Iris pigment epithelial cell (primary cell): ENCODE data around the gene KCNMA1.
"Not testable (repeated sequence)": the region's sequence is repeated elsewhere in the genome, so short reads cannot be mapped to it uniquely, and the experiment has no call there.

ENCODE experiments used
- DNase-seq: peaks from one replicate; pipeline ENCODE4 v3.0.0-alpha.2; 2011; ENCODE audit warnings: low read depth

KCNMA1 gene

DNA sequence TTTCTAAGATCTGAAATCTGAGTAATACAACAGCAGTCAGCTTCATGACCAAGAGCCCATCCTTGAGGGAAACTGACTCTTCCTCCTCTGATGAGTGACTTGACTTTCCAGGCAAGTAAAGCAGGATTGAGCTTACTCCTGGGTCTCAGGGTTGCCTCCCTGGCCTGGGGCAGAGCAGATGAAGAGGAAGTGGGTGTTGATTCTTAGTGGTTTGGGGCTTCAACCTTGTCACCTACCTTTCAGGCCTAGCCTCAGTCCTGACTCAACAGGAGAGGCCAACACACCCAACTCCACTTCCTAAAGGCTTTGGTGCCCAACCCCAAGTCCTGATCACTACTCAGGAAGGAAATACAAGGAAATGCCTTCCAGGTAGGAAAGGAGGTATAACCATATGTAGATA, 54.1 kb downstream of the KCNMA1 start:
- DNase-seq = no peak

DNA sequence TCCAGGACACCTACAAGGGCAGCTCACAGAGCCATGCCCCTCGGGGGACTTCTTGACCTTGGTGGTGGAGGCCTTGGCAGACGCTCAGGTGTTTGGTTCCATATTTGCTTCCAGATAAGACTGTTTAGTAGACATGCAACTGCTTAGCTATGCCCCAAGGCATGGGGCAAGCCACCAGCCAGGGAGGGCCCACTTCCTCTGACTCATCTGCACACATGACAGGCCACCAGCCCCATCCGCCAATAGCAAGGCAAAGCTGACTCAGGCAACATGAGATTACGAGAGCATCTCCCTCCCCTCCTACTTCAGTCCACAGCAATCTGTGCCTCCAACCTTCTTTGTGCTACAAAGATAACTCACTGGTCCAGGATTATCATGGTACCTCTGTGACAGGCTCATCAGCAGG, 54.9 kb downstream of the KCNMA1 start:
- peak; percentile 78 for DNase-seq

DNA sequence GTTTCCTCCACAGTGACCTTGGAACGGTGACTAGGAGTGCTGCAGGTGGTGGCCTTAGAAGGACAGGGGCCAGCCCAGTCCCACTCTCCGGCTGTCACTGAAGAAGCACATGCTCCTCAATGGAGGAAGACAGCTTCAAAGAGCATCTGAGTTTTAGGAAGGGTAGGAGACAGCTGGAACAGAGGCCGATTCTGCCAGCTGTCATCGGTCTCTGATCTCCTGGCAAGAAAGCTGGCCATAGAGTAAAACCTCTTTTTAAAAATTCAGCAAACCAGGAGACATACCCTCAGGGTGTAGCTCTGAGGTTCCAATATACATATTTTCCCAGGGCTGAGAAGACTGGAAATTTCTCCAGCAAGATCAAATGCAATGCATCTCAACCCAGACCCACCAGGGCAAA, 55.9 kb downstream of the KCNMA1 start:
- DNase-seq = no peak

DNA sequence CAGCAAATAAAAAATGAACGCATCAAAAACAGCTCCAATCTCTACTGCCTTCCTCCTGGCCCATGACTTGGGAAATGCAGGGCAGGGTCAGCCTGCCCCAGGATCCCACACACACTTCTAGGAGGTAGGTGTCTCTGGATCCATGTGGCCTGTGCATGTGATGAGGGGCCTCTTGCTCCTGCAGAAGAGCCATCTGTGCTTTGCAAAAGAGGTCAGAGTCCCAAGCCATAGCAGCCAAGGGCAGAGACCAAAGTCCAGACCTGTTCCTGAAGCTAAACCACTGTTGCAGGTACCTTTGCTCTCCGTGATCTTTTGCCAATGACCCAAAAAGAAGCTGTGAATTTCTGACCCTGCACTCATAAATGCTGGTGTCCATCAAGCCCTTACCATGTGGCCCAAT, 57.1 kb downstream of the KCNMA1 start:
- DNase-seq = no peak

DNA sequence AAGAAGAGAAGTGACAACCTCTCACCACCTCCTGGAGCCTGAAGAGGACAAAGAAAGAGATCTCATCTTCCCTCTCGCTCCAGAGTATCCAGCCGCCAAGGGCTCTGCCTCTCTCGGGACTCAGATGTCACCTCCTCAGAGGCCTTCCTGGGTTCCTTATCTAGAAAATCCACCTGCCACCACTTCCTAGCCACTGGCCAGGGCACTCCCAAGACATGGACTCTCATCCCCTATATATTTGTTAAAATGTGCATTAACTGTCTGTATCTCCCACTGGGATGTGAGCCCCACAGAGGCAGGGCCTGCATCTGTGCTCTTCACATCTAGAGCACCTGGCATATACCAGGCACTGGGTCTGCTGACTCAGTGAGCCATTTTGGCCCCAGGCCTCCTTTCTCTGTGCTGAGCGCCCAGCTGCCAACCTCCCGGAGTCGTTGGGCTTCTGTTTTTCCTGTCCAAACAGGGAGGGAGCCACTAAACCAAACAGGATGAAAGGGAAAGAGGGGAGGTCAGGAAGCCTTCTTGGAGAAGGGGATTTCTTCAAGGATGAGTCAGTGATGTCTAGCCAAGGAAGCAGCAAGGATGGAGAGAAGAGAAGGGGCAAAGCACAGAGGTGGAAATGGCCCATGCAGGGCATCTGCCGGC, 58.9 kb downstream of the KCNMA1 start:
- peak; percentile 54 for DNase-seq

DNA sequence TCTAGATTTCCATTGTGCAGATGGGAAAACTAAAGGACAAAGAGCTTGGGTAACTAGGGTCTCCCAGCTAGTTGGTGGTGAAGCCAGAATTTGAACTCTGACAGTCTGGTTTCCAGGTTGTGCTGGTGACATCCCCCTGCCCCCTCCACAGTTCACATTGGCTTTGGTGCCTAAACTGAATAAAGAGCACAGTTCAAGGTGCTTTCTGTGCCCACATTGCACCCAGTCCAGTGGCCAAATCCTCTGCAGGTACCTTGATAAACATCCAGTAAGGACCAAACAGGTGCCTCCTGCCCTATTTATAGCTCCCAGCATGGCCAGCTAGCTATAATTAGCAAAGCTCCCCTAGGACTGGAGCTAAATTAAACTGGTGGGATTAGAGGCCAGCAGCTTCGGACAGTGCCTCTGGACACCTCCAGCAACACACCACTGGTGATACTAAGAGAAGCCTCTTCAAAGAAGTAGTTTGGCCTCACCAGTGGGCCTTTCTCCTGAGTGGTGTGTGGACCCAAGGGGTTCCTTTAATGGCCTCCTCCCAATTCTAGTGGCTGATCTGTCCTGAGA, 59.9 kb downstream of the KCNMA1 start:
- no peak for DNase-seq

DNA sequence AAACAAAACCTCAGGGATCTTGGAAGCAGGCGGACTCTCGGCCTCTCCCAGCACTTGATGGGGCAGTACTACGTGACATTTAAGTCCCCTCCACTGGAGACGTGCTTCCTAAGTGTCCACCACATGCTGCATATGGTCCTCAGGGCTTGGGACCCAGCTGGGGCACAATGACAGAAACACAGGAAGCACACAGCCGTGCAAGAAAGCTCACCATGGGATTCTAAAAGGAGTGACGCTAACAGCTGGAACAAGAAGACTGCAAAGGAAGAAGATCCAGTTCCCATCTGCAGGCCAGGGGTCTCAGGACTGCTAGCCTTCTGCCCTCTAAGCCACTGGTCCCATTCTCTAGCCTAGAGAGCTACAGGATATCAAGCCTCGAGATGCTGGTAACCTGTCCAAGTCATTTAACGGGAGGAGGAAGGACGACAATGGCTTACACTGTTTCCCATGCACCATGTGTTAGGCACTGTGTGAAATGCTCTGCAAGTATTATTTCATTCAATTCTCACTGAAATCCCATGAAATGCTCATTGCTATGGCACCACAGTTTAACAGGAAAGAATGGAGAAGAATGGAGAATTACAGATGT, 61.1 kb downstream of the KCNMA1 start:
- DNase-seq = no peak

DNA sequence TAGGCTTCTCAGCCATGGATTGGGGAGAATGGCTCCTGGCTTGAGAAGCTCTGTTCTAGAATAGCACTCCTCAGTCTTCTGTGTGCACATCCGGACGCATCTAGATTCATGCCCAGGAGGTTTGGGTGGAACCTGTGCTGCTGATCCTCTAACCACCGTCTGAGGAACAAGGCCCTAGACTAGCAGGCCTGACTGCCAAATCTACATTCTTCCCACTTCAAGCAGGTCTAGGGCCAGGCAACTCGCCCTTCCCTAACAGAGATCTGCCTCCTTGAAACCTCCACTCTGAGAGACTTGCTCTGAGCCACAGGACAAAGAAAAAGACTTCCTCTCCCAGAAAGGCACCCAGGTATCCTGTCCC, 61.6 kb downstream of the KCNMA1 start:
- no peak for DNase-seq

DNA sequence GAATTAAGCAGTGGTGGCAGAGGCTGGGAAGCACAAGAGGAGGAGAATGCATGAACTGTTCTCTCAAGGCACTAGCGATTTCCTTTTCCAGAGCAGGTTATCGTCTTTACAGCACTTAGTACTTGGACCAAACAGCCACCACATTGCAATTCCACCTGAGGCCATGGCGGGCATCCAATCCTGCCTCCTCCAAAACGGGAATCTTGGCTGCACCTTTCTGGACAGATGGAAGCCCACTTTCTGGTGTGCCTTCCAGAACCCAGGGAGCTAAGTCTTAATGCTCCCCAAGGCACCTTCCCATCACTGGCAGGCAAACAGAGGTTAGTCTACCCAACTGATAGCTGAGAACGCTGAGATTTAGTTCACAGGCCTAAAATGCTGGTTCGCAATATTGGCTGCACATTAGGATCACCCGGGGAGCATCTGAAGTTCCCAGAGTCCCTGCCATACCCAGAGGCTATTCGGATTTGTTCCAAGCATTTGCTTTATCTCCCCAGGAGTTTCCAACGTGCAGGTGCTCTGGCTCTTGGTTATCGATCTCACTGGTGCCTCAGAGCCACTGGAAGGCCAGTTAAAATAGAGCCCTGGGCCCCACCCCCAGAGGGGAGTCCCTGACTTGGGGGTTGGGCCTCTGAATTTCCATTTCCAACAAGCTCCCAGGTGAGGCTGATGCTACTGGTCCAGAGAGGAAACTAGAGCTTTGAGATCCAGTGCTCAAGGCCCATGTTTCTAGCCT, 62.2 kb downstream of the KCNMA1 start:
- DNase-seq = no peak

DNA sequence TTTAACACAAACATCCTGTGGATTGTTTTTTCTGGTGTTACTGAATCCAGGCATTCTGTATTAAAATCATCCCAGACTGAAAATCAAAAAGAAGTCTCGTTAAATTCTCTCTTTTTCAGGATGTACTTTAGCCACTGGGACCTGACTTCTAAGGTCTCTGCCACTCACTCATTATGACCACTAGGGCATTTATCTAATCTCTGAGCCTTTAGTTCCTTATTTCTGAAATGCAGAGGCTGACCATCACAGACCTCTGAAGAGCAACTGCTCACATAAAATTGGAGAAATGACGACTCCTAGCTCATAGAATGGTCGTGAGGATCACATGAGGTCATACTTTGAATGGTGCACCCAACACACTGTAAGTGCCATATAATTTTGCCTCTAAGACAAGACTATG, 63.2 kb downstream of the KCNMA1 start:
- no peak for DNase-seq

DNA sequence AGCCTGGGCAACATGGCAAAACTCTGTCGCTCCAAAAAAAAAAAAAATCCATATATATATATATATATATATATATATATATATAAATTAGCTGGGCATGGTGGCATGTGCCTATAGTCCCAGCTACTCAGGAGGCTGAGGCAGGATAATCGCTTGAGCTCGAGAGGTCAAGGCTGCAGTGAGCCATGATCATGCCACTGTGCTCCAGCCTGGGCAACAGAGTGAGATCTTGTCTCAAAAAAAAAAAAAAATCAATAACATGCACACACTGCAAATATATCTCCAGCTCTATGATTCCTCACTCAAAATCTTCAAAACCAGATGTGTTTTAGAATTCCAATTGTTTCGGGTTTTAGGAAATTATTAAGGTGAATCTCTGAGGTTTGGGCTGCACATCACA, 65.1 kb downstream of the KCNMA1 start:
- not testable (repeated sequence) for DNase-seq

DNA sequence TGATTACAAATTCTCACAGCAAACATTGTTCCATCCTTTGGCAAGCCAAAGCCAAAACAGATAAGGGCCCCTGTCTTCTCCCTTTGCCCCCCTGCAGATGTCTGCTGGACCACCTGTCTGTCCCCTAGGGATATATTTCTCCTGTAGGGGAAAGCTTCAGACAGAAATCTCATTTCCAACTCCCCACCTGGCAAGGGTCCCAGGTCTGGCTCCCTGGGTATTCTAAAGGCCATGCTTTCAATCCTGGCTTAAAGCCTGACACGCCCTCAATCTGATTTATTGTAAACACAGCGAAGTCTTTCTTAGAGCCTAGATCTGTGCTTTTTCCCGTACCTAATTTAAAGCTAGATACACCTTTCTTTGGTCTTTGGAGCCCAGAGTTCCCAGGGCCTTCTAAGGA, 66.1 kb downstream of the KCNMA1 start:
- no peak for DNase-seq

DNA sequence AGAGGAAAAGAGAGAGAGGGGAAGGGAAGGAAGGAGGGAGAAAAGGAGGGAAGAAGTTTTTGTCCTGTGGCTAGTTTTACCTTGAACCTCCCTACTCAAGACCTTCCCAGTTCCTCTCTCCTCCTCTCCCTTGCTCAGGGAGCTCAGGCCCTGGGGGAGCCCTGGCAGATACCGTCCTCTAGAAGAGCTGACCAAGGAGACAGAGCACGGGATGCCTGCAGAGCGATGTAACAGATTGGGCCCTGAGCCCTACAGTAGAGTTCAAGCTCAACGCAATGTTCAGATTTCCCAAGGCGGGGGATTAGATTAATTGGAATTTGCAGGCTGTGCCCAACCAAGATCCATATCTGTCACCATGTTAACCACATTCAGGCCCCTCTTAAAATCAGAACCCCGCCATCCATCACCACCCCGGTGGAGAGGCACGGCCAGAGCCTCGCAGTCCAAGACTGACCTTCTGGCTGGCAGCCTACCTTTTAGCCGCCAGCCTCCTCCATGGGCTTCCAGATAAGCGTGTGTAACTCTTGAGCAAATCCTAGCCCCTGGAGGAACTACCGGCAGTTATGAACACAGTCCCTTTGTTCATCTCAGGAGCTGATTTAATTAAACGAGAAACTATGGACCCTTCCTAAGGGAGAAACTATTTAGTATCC, 70.6 kb downstream of the KCNMA1 start:
- no peak for DNase-seq

DNA sequence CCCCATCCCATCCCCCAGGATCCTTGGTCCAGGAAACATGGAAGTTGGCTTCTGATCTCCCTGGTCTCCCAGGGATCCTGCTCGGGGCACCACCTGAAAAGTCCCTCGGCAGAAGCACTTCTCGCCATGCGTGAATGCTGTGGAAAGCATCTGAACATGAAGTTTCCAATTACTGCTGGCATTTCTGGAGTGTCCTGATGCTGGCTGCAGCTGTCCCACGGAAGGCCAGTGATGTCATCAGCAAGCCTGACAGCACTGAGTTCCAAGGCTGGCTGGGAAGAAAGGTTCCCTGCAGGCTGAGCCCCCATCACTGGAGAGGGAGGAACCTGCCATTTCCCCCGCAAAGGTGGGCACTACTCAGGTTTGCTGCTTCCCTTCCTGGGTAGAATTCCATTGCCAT, 71.4 kb downstream of the KCNMA1 start:
- DNase-seq = no peak

DNA sequence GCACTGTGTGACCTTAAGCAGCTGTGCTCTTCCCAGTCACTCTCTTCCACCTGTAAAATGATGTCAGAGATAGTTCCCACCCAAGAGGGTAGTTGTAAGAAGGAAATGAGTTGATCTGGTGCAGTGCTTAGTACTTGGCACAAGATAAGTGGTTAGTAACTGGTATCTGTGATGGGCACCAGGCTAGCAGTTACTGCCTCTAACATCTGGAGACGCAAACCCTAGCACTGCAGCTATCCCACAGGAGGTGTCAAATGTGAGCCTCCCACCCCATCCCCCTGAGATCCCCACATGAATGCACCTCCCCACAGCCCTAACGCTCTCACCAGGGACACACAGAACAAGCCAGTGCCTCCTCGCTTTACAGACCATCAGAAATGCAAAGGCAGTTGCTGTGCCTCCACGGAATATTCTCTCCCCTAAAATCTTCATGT, 72.0 kb downstream of the KCNMA1 start:
- DNase-seq = no peak

DNA sequence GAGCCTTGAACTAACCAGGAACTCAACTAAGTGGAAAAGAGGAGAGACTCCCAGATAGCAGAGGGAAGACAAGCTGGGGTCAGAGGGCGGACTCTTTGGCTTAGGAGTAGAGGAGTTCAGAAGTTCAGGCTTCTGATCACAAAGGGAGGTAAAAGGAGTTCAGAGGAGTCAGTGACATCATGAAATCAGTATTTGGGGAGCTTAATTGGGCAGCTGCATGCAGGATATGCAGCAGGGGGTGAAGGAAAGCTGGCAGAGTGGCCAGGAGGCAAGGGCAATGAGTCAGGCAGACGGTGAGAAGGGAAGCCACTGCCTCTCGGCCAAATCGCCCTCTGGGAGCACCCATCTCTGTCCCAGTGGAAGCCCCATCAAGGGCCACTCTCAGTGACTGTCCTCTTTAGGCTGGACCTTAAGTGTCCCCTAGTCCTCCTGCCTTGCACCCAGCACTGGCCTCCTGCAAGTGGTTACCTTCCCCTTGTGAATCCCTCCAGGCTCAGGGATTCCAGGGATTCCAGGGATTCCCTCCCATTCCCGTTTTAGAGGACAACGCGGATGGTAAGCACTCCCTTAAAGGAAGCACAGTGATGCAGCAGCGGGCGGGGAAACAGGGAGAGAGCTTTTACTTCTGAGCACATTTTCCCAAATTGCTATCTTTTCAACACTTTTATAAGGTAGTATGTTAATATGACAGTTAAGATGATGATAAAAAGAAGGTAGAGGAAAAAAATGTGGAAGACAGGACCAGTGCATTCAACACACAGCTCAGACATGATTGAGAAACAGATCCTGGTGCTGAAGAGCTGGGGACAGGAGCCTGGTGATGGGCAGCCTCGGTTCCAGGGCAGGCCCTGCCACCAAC, 72.6 kb downstream of the KCNMA1 start:
- DNase-seq = peak; percentile 23

DNA sequence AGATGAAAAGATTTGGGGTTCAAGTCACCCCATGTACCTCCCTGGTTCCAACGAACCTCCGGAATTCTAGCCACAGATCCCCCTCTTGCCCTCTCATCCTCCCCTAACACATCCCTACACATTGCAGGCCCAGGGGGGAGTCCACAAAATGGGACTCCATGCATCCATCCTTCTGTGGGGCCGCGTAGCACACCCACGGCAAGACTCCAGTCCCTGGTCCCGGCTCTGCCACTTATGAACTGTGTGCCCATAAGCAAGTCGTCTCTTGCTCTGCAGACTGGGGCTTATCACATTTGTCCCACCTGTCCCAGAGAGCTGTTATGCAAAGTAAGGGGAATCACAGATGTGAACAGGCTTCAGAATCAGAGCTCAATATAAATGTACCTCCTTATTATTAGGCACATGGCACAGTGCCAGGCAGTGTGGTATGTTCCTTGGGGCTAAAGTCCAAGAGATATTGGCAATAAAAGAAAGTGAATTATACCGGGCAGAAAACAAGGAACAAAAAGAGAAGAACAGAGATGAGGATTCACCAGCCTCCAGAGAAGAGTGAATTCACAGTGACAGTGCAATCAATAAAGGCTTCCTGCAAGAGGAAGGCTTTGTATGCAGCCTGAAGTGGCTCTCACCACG, 73.9 kb downstream of the KCNMA1 start:
- no peak for DNase-seq

DNA sequence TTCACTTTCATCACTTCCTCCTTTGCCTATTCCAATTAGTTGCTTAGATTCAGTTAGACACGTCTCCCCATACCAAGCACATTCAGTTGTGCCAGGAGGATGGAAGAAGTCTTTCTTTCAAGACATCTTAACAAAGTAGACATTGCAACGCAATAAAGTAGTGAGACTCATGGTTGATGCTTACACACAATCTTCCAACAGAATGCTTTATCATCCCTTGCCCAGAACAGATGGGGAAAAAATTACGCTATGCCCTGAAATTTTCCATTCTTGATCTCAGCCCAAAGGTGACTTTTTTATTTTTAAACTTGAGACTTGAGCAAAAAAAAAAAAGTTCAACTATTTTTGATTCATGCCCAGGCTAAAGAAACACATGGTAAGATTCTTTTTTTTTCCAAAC, 74.9 kb downstream of the KCNMA1 start:
- DNase-seq = no peak

DNA sequence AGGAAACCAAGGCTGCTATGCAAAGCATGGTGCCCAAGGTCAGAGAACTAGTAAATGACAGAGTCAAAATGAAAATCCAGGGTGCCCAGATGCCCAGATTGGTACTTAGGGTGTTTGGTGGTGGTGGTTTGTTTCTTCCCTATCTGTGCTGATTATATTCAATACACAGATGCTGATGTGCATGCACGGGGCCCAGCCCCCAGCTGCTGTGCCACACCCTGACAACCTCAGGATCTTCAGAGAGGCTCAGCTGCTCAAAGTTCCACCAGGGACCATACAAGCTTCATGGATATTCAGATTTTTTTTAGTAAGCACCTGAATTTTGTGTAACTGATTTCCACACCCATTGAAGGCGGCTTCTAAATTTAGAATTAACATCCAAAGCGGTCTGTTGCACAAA, 75.6 kb downstream of the KCNMA1 start:
- no peak for DNase-seq

DNA sequence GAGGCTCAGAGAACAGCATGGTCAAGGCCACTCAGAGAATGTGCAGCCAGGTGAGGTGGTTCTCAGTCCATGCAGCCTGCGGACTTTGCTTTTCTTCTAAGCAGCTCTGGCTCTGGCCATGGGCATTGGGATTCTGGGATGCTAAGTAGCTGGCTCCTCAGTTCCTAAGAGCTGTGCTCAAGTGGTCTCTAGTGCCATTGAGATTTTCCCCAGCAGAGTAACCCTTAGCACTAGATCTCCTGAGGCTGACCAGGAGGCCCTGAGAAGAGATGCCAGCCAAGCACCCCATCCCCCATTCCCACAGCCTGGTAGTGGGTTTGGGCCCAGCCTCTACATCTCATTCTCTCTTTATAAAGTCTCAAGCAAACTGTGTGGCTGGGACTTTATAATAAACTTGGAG, 77.1 kb downstream of the KCNMA1 start:
- no peak for DNase-seq

DNA sequence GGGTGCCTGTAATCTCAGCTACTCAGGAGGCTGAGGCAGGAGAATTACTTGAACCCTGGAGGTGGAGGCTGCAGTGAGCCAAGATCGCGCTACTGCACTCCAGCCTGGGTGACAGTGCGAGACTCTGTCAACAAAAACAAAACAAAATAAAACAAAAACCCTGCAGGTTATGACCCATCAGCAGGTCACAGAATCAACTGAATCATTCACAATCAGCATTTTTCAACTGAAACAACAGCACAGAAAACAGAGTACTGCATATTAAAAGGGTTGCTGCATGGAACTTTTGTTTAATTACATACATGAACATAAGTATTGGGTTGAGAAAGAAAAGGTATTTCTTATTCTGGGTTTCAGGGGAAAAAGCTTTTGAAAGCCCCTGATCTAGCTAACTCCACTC, 77.6 kb downstream of the KCNMA1 start:
- no peak for DNase-seq
